ENCODE data around the gene CDKAL1.

DNA sequence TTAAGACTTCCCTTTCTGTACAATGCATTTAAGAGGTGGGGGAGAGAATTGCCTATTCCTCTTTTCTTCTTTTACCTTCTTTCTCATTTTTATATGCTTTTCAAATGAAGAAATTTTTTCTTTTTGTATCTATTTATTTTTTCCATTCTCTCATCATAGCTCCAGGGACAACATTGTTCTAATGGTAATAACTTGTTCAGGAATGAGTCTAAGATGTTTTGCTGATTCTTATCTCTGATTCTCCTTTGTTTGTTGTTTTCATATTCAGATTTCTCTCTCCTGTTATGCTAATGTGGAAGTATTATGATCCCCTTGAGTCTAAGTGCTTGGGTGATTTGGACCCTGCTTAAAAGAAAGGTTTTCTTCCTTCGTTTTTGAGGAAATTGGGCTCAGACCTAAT is 451.6 kb downstream of the CDKAL1 start:
- TF ChIP-seq, protein P1, sequence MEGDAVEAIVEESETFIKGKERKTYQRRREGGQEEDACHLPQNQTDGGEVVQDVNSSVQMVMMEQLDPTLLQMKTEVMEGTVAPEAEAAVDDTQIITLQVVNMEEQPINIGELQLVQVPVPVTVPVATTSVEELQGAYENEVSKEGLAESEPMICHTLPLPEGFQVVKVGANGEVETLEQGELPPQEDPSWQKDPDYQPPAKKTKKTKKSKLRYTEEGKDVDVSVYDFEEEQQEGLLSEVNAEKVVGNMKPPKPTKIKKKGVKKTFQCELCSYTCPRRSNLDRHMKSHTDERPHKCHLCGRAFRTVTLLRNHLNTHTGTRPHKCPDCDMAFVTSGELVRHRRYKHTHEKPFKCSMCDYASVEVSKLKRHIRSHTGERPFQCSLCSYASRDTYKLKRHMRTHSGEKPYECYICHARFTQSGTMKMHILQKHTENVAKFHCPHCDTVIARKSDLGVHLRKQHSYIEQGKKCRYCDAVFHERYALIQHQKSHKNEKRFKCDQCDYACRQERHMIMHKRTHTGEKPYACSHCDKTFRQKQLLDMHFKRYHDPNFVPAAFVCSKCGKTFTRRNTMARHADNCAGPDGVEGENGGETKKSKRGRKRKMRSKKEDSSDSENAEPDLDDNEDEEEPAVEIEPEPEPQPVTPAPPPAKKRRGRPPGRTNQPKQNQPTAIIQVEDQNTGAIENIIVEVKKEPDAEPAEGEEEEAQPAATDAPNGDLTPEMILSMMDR (IDR thresholded peaks at IDR 0.05; ENCODE audit: control extremely low read depth in 1 of 3, insufficient read depth in 1 of 3, low read depth in 1 of 3, low read length in 3 of 3), result no peak
- TF ChIP-seq MAFK (IDR thresholded peaks at IDR 0.05; ENCODE audit: low read depth, low read length) (no peak), EP300 (IDR thresholded peaks at IDR 0.05; ENCODE audit: borderline replicate concordance in 1 of 2, low read depth in 2 of 2, low read length in 2 of 2) (no peak), FOSL1 (IDR thresholded peaks at IDR 0.05; ENCODE audit: insufficient read depth, low read depth, low read length) (no peak), PHF8 (conservative IDR thresholded peaks at IDR 0.05; ENCODE audit: low read depth, low read length) (no peak), RAD21 (IDR thresholded peaks at IDR 0.05 in 1 of 2, conservative IDR thresholded peaks at IDR 0.05 in 1 of 2; ENCODE audit: low read depth in 2 of 2, low read length in 2 of 2) (no peak), TAF7 (optimal IDR thresholded peaks at IDR 0.05; ENCODE audit: borderline replicate concordance, low read depth, low read length) (no peak), EZH2 (IDR thresholded peaks at IDR 0.05; ENCODE audit: low read depth, low read length, severe bottlenecking) (no peak), RFX5 (IDR thresholded peaks at IDR 0.05; ENCODE audit: borderline replicate concordance, low read depth, low read length) (no peak), SIN3A (conservative IDR thresholded peaks at IDR 0.05 in 1 of 2, IDR thresholded peaks at IDR 0.05 in 1 of 2; ENCODE audit: low read depth in 1 of 2, low read length in 2 of 2) (no peak), POLR2AphosphoS5 (IDR thresholded peaks at IDR 0.05; ENCODE audit: low read depth, low read length) (no peak), POLR2A (IDR thresholded peaks at IDR 0.05; ENCODE audit: control extremely low read depth in 1 of 2, low read depth in 2 of 2, low read length in 2 of 2) (no peak)
- TF ChIP-seq, protein P2, sequence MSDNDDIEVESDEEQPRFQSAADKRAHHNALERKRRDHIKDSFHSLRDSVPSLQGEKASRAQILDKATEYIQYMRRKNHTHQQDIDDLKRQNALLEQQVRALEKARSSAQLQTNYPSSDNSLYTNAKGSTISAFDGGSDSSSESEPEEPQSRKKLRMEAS (IDR thresholded peaks at IDR 0.05), result no peak

Measured in H1 (cell line).